Cardiac fibroblast (primary cell): ENCODE data around the gene BTK.
A peak's percentile ranks its signal among the peaks of the same experiment; 100 is the strongest.

Experiments used
- DNase-seq, 2 donors: peaks; one replicate each; pipeline versions ENCODE4 v3.0.0 to v3.0.0-alpha.2; 2010; ENCODE audit warnings: low read depth in 2 of 2
- H3K4me3 ChIP-seq, 2 donors: replicated peaks in 1 of 2; 1 replicate in 1 of 2; 2 replicates in 1 of 2; pipeline ENCODE4 v1.5.1; 2011; ENCODE audit warnings: low read depth in 2 of 2, low read length in 2 of 2, mild to moderate bottlenecking in 2 of 2, moderate library complexity in 1 of 2
- TF ChIP-seq, protein P1 (sequence below): IDR thresholded peaks from one replicate; pipeline ENCODE4 v1.5.1; 2011; ENCODE audit warnings: low read depth, mild to moderate bottlenecking, low read length, inconsistent platforms

The BTK gene

GRCh38 chrX:101385795-101386541 lies at the start of gene BTK:
Gene BTK (minus strand): TSS chrX:101386191. CDS start chrX:101375284, 10,907 bp downstream.
- TF ChIP-seq, protein P1, sequence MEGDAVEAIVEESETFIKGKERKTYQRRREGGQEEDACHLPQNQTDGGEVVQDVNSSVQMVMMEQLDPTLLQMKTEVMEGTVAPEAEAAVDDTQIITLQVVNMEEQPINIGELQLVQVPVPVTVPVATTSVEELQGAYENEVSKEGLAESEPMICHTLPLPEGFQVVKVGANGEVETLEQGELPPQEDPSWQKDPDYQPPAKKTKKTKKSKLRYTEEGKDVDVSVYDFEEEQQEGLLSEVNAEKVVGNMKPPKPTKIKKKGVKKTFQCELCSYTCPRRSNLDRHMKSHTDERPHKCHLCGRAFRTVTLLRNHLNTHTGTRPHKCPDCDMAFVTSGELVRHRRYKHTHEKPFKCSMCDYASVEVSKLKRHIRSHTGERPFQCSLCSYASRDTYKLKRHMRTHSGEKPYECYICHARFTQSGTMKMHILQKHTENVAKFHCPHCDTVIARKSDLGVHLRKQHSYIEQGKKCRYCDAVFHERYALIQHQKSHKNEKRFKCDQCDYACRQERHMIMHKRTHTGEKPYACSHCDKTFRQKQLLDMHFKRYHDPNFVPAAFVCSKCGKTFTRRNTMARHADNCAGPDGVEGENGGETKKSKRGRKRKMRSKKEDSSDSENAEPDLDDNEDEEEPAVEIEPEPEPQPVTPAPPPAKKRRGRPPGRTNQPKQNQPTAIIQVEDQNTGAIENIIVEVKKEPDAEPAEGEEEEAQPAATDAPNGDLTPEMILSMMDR: no peak
- no peak within 1 kb of the TSS for H3K4me3 ChIP-seq
- DNase-seq: no peak

- peak in 1 of 2 donors; percentile 36 for DNase-seq
- no peak overlapping the region for H3K4me3 ChIP-seq
- TF ChIP-seq, protein P1: no peak
These were observed 44.6 kb upstream of the BTK start for GRCh38 chrX:101430457-101431078.

DNA sequence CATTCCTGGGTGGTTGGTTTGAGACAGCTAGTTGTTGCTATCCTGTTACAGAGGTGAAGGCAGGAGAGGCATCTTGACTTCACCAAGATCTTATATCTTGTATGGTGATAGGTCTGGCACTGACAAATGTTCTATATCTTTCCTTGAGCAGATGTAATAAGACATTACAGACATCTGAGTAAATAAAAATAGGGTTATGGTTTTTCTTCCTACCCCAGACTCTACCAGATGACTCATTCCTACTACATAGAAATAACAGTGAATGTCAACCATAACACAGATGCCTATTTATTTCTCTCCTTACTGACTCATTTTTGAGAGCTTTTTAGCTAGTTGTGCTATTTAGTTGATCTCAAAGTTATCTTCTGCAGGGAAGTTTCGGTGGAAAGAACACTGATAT lies 43.9 kb upstream of the BTK start:
- peak in 1 of 2 donors; percentile 52 for DNase-seq
- TF ChIP-seq, protein P1: no peak
- H3K4me3 ChIP-seq: no peak overlapping the region

DNA sequence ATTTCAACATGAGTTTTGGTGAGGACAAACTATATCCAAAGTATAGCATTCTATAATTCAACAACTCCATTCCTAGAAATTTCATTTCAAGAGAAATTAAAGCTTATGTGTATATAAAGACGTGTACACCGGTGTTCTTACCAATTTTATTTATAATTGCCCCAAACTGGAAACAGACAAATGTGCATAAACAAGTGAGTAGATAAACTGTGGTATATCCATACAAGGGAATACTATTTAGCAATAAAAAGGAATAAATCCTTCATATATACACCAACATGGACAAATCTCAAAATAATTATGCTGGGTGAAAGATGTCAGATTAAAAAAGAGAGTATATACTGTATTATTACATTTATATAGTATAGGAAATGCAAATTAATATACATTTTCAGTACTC lies 42.0 kb upstream of the BTK start:
- TF ChIP-seq, protein P1: no peak
- no peak overlapping the region for H3K4me3 ChIP-seq
- DNase-seq: no peak

DNA sequence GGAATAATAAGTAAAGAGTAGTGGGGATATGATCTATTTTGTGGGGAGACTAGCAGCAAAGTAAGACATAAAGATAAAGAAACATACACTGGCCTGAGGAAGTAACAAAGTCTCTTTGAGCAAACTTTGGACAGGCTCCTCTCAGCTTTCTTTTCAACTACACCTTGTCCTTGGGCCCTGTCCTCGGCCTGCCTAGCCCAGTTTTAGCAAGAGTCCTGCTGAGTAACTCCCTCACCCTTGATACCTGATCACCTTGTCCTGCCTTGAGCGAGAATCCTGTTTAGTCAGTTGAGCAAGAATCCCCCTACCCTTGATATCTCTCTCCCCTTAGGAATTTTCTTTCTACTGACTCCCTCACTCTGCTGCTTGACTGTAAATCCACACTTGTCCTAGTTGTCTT lies 33.5 kb upstream of the BTK start:
- no peak for DNase-seq
- no peak overlapping the region for H3K4me3 ChIP-seq
- TF ChIP-seq, protein P1: no peak

DNA sequence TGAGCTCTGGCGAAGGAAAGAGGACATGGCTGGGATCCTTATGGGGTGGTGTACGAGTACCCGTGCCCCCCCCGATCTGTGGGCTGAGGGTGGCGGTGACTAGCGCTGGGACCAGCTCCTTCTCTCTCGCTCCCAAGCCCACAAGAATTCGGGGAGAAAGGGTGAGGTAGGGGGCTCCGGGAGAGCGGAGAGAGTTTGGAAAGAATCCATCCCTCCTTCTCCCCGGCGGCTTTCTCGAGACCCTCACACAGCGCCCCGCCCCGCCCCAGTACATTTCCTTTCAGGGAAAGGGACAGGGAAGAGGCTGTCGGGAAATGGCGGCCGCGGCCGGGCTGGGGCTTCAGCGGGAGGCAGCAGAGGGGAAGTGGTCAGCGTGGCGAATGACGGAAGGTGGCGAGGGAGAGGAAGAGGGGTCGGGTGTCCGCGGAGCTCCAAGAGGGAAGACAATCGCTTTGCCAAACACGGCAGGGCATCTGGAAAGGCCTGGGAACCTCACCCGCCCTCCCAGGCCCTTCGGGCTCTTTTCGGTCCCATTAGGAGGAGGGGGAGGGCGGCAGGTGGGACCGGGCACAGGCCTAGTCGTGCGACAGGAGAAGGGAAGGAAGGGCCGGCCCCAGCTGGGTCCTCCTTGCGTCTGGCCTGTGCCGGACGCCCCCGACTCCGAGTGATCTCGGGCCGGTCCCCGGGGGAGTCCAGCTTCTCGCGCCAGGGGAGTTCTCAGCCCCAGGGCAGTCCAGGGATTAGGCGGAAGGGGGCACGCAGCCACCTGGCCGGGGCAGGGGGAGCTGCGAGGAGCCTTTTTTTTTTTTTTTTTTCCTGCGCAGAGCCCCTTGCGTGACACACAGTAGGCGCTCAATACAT lies 32.2 kb upstream of the BTK start:
- TF ChIP-seq, protein P1: no peak
- peak; percentile 30 to 39 for DNase-seq
- H3K4me3 ChIP-seq: peak overlapping the region; percentile 43 to 47
